Fibroblast of lung (primary cell): ENCODE data around the gene SH3TC1. TPM values are rescaled to one million over a fixed set of nuclear protein-coding genes. Genes with fewer than 3 reads are reported as not detected.

Source experiments
- DNase-seq, 2 donors: peaks; one replicate each; pipeline versions ENCODE4 v3.0.0 to v3.0.0-alpha.2; 2010; ENCODE audit warnings: low read depth in 2 of 2
- H2AFZ ChIP-seq: 2 replicates; pipeline ENCODE4 v1.5.1; 2012; ENCODE audit warnings: low read length, control low read depth, inconsistent platforms
- H3K27ac ChIP-seq: 2 replicates; pipeline ENCODE4 v1.5.1; 2011; ENCODE audit warnings: low read length, control low read depth; ENCODE audit not compliant: insufficient read depth
- H3K27me3 ChIP-seq: 2 replicates; pipeline ENCODE4 v1.5.1; 2011; ENCODE audit warnings: mild to moderate bottlenecking, low read length; ENCODE audit not compliant: control insufficient read depth, insufficient read depth
- H3K36me3 ChIP-seq: 2 replicates; pipeline ENCODE4 v1.5.1; 2011; ENCODE audit warnings: low read length; ENCODE audit not compliant: control insufficient read depth, insufficient read depth
- H3K4me1 ChIP-seq: 2 replicates; pipeline ENCODE4 v1.5.1; 2011; ENCODE audit warnings: low read length; ENCODE audit not compliant: control insufficient read depth, insufficient read depth; ENCODE audit errors: extremely low read depth
- H3K4me2 ChIP-seq: 2 replicates; pipeline ENCODE4 v1.5.1; 2011; ENCODE audit warnings: low read length, control low read depth; ENCODE audit not compliant: insufficient read depth; ENCODE audit errors: extremely low read depth
- H3K4me3 ChIP-seq, 4 experiments: fragments of 200-600 bp in 1 of 4; sonication (generic) in 1 of 4; replicated peaks in 1 of 4; 2 replicates each; pipeline ENCODE4 v1.5.1; 2011 to 2016; ENCODE audit warnings: low read length in 4 of 4, low read depth in 3 of 4, mild to moderate bottlenecking in 3 of 4, control low read depth in 2 of 4, inconsistent platforms in 1 of 4, mixed read lengths in 1 of 4; ENCODE audit not compliant: insufficient read depth in 1 of 4; ENCODE audit errors: control extremely low read depth in 1 of 4
- H3K79me2 ChIP-seq: 2 replicates; pipeline ENCODE4 v1.5.1; 2012; ENCODE audit warnings: mild to moderate bottlenecking, low read length, inconsistent platforms; ENCODE audit not compliant: control insufficient read depth, insufficient read depth
- H3K9ac ChIP-seq: 2 replicates; pipeline ENCODE4 v1.5.1; 2011; ENCODE audit warnings: mild to moderate bottlenecking, low read length, control low read depth; ENCODE audit not compliant: insufficient read depth
- H3K9me3 ChIP-seq: 2 replicates; pipeline ENCODE4 v1.5.1; 2012; ENCODE audit warnings: low read depth, low read length; ENCODE audit not compliant: control insufficient read depth, insufficient read depth
- H4K20me1 ChIP-seq: 2 replicates; pipeline ENCODE4 v1.5.1; 2011; ENCODE audit warnings: low read length; ENCODE audit not compliant: control insufficient read depth, insufficient read depth; ENCODE audit errors: extremely low read depth
- EZH2 ChIP-seq: IDR thresholded peaks from 2 replicates; pipeline ENCODE4 v1.5.1; 2012; ENCODE audit warnings: low read length, control low read depth, mild to moderate bottlenecking; ENCODE audit errors: missing control alignments
- polyA plus RNA-seq, 2 donors: library from polyadenylated mRNA; depleted of rRNA in 1 of 2; stranded (reverse) in 1 of 2; unstranded in 1 of 2; fragments of >200 nt; gene quantifications; 2 replicates each; pipeline ENCODE4 v1.2.1, GENCODE V29; 2011 to 2012; ENCODE audit warnings: missing spikeins in 1 of 2
- total RNA-seq: library from RNA; depleted of rRNA; stranded (reverse); fragments of >200 nt; gene quantifications from 2 replicates; pipeline ENCODE4 v1.2.1, GENCODE V29; 2014
- TF ChIP-seq, protein P1 (sequence below), 2 donors: IDR thresholded peaks in 1 of 2; conservative IDR thresholded peaks in 1 of 2; 1 replicate in 1 of 2; 2 replicates in 1 of 2; pipeline ENCODE4 v1.5.1; 2011 to 2012; ENCODE audit warnings: low read length in 2 of 2, control low read depth in 1 of 2, inconsistent platforms in 1 of 2, low read depth in 1 of 2, mild to moderate bottlenecking in 1 of 2

Gene SH3TC1
- total and polyA plus RNA-seq, 2 donors (not counting 1 experiment from before 2014, with no cell fraction given) = 3.3 to 11.6 TPM

DNA sequence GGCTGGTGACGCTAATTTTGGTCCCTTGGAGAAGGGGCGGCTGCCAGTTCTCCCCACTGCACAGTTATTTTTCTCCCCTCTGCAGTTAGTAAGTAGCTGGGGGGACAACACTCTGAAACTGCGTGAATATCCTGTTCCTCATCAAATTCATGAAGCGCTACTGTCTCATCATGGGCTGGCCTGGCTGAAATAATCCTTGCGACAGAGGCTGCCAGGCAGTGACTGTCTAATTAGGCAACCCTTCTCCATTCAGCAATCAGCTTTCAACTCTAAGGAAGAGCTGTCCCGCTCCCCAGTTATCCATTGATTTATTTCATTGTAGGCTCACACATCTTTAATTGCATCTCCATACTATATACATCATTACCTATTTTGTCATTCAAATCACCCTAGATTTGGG, 8.2 kb downstream of the SH3TC1 start:
- H3K36me3 ChIP-seq = no peaks in the 10 kb centered on the region
- H3K4me2 ChIP-seq = no peak overlapping the region
- no peaks in the 10 kb centered on the region for H4K20me1 ChIP-seq
- H2AFZ ChIP-seq = no peak overlapping the region
- no peak overlapping the region for H3K4me3 ChIP-seq
- H3K9ac ChIP-seq = no peak overlapping the region
- no peaks in the 10 kb centered on the region for H3K79me2 ChIP-seq
- no peak for DNase-seq
- peaks cover 5% of the 10 kb centered on the region for H3K27me3 ChIP-seq
- no peak overlapping the region for H3K27ac ChIP-seq
- TF ChIP-seq, protein P1, sequence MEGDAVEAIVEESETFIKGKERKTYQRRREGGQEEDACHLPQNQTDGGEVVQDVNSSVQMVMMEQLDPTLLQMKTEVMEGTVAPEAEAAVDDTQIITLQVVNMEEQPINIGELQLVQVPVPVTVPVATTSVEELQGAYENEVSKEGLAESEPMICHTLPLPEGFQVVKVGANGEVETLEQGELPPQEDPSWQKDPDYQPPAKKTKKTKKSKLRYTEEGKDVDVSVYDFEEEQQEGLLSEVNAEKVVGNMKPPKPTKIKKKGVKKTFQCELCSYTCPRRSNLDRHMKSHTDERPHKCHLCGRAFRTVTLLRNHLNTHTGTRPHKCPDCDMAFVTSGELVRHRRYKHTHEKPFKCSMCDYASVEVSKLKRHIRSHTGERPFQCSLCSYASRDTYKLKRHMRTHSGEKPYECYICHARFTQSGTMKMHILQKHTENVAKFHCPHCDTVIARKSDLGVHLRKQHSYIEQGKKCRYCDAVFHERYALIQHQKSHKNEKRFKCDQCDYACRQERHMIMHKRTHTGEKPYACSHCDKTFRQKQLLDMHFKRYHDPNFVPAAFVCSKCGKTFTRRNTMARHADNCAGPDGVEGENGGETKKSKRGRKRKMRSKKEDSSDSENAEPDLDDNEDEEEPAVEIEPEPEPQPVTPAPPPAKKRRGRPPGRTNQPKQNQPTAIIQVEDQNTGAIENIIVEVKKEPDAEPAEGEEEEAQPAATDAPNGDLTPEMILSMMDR (conservative IDR thresholded peaks at IDR 0.05 in 1 of 2, IDR thresholded peaks at IDR 0.05 in 1 of 2; ENCODE audit: low read depth in 1 of 2, low read length in 2 of 2) = no peak
- no peak for TF ChIP-seq EZH2
- no peaks in the 10 kb centered on the region for H3K9me3 ChIP-seq
- H3K4me1 ChIP-seq = no peaks in the 10 kb centered on the region

DNA sequence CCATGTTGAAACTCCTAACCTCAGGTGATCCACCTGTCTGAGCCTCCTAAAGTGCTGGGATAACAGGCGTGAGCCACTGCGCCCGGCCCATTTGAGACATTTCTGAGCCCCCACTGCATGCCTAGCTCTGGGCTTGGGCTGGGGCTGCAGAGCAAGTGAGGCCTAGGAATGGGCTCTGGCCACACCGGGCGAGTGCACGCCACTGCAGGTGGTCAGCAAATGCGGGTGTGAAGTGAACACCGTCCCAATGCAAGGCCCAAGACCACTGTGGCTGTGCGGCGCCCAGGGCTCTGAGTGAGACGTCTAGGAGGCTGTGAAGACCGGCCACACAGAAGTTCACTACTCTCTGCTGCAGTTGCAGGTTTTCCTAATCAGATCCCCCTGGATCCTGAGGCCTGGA, 9.5 kb downstream of the SH3TC1 start:
- H3K27me3 ChIP-seq = peaks cover 5% of the 10 kb centered on the region
- no peaks in the 10 kb centered on the region for H3K36me3 ChIP-seq
- TF ChIP-seq, protein P1 (conservative IDR thresholded peaks at IDR 0.05 in 1 of 2, IDR thresholded peaks at IDR 0.05 in 1 of 2; ENCODE audit: low read depth in 1 of 2, low read length in 2 of 2) = no peak
- no peak for TF ChIP-seq EZH2
- H3K4me3 ChIP-seq = no peak overlapping the region
- no peaks in the 10 kb centered on the region for H3K79me2 ChIP-seq
- no peaks in the 10 kb centered on the region for H4K20me1 ChIP-seq
- H3K9me3 ChIP-seq = no peaks in the 10 kb centered on the region
- H2AFZ ChIP-seq = no peak overlapping the region
- no peaks in the 10 kb centered on the region for H3K4me1 ChIP-seq
- no peak overlapping the region for H3K9ac ChIP-seq
- no peak overlapping the region for H3K4me2 ChIP-seq
- DNase-seq = no peak
- H3K27ac ChIP-seq = no peak overlapping the region

DNA sequence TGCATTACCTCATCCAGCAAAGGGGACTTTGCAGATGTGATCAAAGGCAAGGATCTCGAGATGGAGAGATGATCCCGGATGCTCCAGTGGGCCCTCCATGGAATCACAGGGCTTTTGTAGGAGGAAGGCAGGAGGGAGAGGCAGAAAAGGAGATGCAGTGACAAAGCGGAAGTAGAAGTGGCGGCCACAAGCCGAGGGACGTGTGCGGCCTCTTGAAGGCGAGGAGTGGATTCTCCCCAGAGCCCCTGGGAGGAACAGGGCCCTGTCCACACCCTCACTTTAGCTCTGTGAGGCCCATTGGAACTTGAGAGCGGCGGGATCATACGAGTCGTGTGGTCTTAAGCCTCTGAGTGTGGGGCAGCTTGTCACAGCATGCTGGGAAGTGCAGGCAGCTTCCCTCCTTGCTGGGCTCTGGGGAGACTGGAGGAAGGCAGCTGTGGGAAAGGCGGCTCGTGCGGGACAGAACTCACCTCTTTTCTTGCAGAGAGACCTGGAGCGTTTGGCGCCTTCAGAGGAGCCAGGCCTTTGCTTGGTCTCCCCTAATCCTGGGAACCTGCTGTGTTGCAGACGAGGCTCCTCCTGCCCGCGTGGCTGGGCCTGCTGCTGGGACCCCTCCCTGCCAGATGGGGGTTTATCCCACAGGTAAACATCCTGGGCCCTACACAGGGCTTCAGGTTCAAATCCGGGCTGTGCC, 10.2 kb downstream of the SH3TC1 start:
- Histone ChIP-seq H3K4me1 (no peaks in the 10 kb centered on the region), H3K9me3 (no peaks in the 10 kb centered on the region), H3K4me2 (no peak overlapping the region), H4K20me1 (no peaks in the 10 kb centered on the region), H3K9ac (no peak overlapping the region), H3K27ac (no peak overlapping the region), H3K79me2 (no peaks in the 10 kb centered on the region), H3K27me3 (peaks cover 5% of the 10 kb centered on the region), H3K4me3 (no peak overlapping the region), H2AFZ (no peak overlapping the region), H3K36me3 (no peaks in the 10 kb centered on the region)
- no peak for DNase-seq
- TF ChIP-seq EZH2 = no peak
- TF ChIP-seq, protein P1 (conservative IDR thresholded peaks at IDR 0.05 in 1 of 2, IDR thresholded peaks at IDR 0.05 in 1 of 2; ENCODE audit: low read depth in 1 of 2, low read length in 2 of 2) = no peak
